Measurements from ENCODE around the gene KIRREL1. TPM values are rescaled to one million over a fixed set of nuclear protein-coding genes. Genes with fewer than 3 reads are reported as not detected.

KIRREL1 gene
- total RNA-seq, 3 donors from 2014 or later, result 3.4 to 29.5 (median 13.5) TPM

GRCh38 chr1:158146165-158146564, 152.7 kb downstream of the KIRREL1 start:
- intact Hi-C loops (cut with DNase I, micrococcal nuclease), result no loop called here
- no peaks in the 10 kb centered on the region for H3K9me3 ChIP-seq
- no peaks in the 10 kb centered on the region for H3K36me3 ChIP-seq (ENCODE audit: low read depth)
- H3K4me3 ChIP-seq, result no peak overlapping the region
- H3K4me1 ChIP-seq (ENCODE audit: low read depth), result peaks cover 5% of the 10 kb centered on the region
- DNase-seq (no peak), ATAC-seq (no peak)
- no peak for TF ChIP-seq CTCF (IDR thresholded peaks at IDR 0.05)

DNA sequence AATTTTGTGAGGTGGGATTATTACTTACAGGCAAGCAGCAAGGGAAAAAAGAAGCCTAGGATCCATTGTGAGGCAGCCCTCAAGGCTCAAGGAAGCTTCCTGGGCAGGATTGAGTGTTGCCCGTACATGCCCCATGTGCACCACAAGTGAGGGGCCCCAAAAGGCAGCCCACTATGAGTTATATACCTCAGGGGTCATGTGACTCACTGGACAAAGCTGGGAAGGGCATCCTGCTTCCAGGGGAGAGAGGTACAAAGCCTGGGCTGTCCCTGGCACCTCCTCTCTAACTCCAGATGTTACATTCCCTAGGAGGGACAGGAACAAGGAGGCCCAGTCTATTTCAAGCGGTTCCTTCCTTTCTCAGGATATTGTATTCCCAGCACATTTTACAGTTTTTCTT, 153.3 kb downstream of the KIRREL1 start:
- H3K9me3 ChIP-seq, result no peaks in the 10 kb centered on the region
- no peak for TF ChIP-seq CTCF (IDR thresholded peaks at IDR 0.05)
- no peak overlapping the region for H3K4me3 ChIP-seq
- peaks cover 5% of the 10 kb centered on the region for H3K4me1 ChIP-seq (ENCODE audit: low read depth)
- intact Hi-C loops (cut with DNase I, micrococcal nuclease), result no loop called here
- H3K36me3 ChIP-seq (ENCODE audit: low read depth), result no peaks in the 10 kb centered on the region
- DNase-seq, result no peak
- no peak for ATAC-seq

DNA sequence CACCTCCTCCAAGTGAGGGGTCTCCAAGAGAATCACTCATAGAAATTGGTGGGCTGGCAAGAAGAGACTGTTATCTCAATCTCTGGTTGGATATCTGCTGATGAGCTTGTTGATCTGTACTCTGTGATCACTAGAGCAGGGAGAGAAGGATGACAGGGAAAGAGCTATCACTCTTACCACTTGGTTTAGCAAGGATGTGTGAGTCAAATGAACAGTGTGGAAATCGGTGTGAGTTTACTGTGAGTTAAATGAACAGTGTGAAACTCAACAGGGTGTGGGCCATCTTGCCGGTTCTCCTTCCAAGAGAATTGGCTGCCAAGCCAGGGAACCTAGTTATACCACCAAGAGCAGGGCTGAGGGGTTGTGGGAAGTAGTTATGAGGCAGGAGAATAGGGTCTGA, 154.0 kb downstream of the KIRREL1 start:
- H3K9me3 ChIP-seq, result no peaks in the 10 kb centered on the region
- TF ChIP-seq CTCF (IDR thresholded peaks at IDR 0.05), result no peak
- intact Hi-C loops (cut with DNase I, micrococcal nuclease), result no loop called here
- ATAC-seq (no peak), DNase-seq (no peak)
- peaks cover 5% of the 10 kb centered on the region for H3K4me1 ChIP-seq (ENCODE audit: low read depth)
- no peaks in the 10 kb centered on the region for H3K36me3 ChIP-seq (ENCODE audit: low read depth)
- H3K4me3 ChIP-seq, result no peak overlapping the region

- DNase-seq, result no peak
- no peak for ATAC-seq
- peaks cover 5% of the 10 kb centered on the region for H3K4me1 ChIP-seq (ENCODE audit: low read depth)
- no peak overlapping the region for H3K4me3 ChIP-seq
- no peaks in the 10 kb centered on the region for H3K9me3 ChIP-seq
- TF ChIP-seq CTCF (IDR thresholded peaks at IDR 0.05), result no peak
- no peaks in the 10 kb centered on the region for H3K36me3 ChIP-seq (ENCODE audit: low read depth)
- intact Hi-C loops (cut with DNase I, micrococcal nuclease), result no loop called here
Measured at GRCh38 chr1:158147869-158148268, 154.4 kb downstream of the KIRREL1 start.

GRCh38 chr1:158148468-158148867, 155.0 kb downstream of the KIRREL1 start:
- H3K9me3 ChIP-seq, result no peaks in the 10 kb centered on the region
- ATAC-seq (no peak), DNase-seq (no peak)
- intact Hi-C loops (cut with DNase I, micrococcal nuclease), result no loop called here
- H3K36me3 ChIP-seq (ENCODE audit: low read depth), result no peaks in the 10 kb centered on the region
- no peak for TF ChIP-seq CTCF (IDR thresholded peaks at IDR 0.05)
- no peak overlapping the region for H3K4me3 ChIP-seq
- peaks cover 5% of the 10 kb centered on the region for H3K4me1 ChIP-seq (ENCODE audit: low read depth)

DNA sequence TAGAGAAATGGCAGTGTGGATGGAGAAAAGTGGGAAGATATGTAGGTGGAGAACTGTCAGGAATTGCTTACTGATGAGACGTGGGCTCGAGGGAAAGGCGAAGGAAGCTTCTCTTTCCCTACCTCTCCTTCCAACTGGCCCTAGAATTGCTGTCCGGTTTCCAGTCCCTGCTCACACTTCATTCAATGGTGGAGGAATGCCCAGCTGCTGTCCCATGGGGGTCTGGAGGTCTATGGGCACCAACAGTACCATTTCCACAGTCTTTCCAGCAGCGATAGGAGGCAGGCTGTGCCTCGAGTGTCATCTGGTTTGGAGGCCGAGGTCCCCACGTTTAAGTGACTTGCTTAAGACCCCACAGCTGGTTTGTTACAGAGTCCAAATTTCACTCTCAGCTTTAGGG, 155.7 kb downstream of the KIRREL1 start:
- Histone ChIP-seq H3K4me1 (ENCODE audit: low read depth) (peaks cover 5% of the 10 kb centered on the region), H3K4me3 (no peak overlapping the region), H3K36me3 (ENCODE audit: low read depth) (no peaks in the 10 kb centered on the region), H3K9me3 (no peaks in the 10 kb centered on the region)
- ATAC-seq (no peak), DNase-seq (no peak)
- intact Hi-C loops (cut with DNase I, micrococcal nuclease), result no loop called here
- TF ChIP-seq CTCF (IDR thresholded peaks at IDR 0.05), result no peak

Measured in mucosa of descending colon (tissue), 3 donors.